SKM-1 (cell line): ENCODE results near the gene WIPF2.
"Not testable (repeated sequence)": the region's sequence is repeated elsewhere in the genome, so short reads cannot be mapped to it uniquely, and the experiment has no call there.

Source experiments
- DNase-seq: peaks from one replicate; lab custom pipeline; 2025; ENCODE audit not compliant: unreplicated experiment; lab: John Stamatoyannopoulos, UW

WIPF2 gene

DNA sequence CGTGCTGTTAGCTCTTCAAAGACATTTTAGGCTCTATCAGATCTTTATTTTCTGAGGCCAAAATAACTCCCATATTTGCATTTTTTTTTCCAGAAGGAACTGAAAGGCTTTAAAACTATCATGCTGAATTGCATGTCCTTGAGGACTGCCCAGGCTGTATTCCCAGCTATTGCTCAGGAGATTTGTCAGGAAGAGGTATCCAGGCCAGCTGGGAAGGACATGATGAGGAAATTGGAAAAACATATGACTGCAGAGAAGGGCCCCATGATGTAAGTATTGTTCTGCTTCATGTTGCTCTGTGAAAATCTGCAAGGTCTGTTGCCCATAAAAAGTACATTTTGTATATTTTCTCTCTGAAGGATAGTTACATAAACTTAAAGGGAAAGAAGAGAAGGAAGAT lies 74.3 kb downstream of the WIPF2 start:
- no peak for DNase-seq

GRCh38 chr17:40295488-40296436 lies 76.7 kb downstream of the WIPF2 start:
- DNase-seq: no peak

DNA sequence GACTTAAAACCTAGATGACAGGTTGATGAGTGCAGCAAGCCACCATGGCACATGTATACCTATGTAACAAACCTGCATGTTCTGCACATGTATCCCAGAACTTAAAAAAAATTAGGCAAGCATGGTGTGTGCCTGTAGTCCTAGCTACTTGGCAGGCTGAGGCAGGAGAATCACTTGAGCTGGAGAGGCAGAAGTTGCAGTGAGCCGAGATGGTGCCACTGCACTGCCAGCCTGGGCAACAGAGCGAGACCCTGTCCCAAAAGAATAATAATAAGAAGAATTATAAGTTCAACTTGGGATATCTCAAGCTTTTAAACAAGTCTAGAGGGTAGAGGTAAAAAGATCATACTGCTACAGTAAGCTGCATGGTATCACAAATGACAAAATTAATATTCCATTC lies 78.4 kb downstream of the WIPF2 start:
- no peak for DNase-seq

DNA sequence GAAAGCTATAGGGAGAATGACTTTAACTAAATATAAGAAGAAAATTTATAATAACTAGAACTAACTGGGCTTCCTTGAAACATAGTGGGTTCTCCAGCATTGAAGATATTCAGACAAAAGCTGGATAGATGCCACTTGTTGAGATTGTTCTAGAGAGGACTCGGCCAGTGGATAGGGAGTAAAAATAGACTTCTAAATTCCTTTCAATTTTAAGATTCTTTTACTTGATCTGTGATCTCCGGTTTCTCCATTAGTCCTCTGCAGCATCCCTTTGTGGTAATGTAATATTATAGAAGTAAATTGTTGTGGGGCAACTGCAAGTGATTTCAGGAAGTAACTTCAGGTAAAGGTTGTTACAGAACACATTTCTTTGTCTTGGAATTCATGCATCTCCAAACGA lies 79.6 kb downstream of the WIPF2 start:
- DNase-seq: no peak

GRCh38 chr17:40299159-40299757 lies 80.2 kb downstream of the WIPF2 start:
- DNase-seq: not testable (repeated sequence)

- no peak for DNase-seq
Observed at GRCh38 chr17:40301315-40301714, 82.2 kb downstream of the WIPF2 start.

- peak; percentile 52 for DNase-seq
Observed at GRCh38 chr17:40303009-40303657, 84.0 kb downstream of the WIPF2 start.

GRCh38 chr17:40303708-40304551 lies 84.8 kb downstream of the WIPF2 start:
- no peak for DNase-seq

DNA sequence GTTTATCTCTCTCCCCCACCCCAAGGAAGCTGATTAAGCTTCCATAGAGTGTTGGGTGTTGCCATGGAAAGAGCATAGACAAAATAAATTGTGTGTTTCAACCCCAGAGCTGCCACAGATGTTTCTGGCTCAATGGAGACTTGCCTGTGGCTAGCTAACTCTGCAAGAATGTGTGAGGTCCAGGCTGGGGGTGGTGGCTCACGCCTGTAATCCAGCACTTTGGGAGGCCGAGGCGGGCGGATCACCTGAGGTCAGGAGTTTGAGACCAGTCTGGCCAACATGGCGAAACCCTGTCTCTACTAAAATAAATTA lies 85.4 kb downstream of the WIPF2 start:
- not testable (repeated sequence) for DNase-seq

DNA sequence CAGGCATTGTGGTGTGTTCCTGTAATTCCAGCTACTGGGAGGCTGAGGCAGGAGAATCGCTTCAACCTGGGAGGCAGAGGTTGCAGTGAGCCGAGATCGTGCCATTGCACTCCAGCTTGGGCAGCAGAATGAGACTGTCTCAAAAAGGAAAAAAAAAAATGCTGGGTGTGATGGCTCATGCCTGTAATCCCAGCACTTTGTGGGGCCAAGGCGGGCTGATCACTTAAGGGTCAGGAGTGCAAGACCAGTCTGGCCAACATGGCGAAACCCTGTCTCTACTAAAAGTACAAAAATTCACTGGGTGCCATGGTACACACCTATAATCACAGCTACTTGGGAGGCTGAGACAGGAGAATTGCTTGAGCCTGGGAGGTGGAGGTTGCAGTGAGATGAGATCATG lies 85.8 kb downstream of the WIPF2 start:
- DNase-seq: not testable (repeated sequence)

GRCh38 chr17:40306395-40306794 lies 87.3 kb downstream of the WIPF2 start:
- DNase-seq: no peak

DNA sequence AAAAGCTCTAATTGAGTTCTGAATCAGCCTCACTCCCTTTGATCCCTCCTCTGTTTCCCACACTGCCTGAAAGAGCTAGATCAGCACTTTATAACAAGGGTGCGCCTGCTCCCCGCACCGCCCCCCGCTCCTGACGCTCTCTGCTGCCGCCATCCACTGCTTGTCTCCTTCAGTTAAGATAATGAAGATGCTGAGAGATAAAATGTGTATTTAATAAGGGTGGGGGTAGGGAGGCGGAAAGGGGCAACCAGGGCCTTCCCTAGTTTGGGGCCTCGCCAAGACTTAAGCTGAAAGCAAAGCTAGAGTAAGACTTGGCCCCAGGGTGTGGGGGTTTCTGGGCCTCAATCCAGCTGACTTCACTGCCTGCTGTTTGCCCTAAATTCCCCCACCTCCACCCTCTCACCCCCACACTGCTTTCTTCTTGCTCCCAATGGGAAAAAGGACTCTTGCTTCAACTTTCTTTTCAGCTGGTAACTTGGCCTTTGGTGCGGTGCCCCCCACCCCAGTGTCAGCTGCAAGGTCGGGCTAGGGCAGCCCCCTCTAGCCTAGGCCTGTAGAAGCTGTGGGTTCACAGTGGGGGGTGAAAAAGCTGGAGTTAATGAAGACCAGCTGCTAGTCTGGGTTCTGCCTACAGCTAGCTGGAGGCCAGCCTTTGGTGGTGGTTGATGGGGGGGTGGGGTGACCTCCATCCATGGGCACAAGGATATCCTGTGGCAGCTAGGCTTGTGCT lies 88.1 kb downstream of the WIPF2 start:
- no peak for DNase-seq

GRCh38 chr17:40307740-40308239 lies 88.7 kb downstream of the WIPF2 start:
- no peak for DNase-seq

DNA sequence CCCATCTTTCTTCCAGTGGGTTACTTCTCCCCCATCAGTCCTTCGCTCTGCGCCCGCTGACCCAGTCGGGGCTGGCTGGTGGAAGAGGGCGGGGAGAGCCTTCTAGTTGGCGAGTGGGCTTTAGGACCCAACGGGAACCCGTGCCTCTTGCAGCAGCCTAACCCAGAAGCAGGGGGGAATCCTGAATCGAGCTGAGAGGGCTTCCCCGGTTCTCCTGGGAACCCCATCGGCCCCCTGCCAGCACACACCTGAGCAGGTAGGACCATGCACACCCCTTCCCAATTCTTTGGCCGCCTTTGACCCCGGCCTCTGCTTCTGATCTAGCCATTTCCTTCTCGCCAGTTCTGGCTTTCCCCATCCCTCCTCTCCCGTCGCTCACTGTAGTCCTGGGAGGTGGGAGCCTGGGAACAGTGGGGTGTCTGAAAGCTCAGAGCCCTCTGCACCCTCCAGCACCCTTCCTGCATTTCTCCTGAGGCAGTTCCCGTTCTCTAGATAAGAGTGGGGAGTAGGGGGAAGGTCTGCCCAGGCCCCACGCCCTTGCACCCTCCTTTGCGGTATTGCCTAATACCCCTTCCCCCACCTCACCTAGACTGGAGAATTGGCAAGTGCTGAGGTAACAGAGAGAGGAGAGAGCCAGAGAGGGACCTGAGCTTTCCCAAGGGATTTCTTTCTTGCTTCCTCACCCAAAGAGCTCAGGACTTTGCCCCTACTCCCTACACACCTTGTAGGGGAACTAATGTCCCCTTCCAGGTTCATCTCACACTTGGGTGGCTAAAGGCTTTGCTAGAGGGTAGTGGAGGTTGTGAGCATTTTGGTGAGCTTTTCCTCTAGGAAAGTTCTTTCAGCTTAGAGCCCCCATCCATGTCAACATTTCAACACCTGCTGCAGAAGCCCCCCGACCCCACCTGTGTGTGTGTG lies 90.2 kb downstream of the WIPF2 start, which contains the start of gene RARA:
Gene RARA (plus strand): TSS at position 150 of the 918 bp plus-strand sequence. CDS start 22,039 bp downstream, outside the sequence.
- DNase-seq: no peak

- DNase-seq: no peak
Observed at GRCh38 chr17:40309949-40310510, 90.9 kb downstream of the WIPF2 start.

GRCh38 chr17:40310882-40311391 lies 91.8 kb downstream of the WIPF2 start:
- no peak for DNase-seq

- DNase-seq: no peak
Observed at GRCh38 chr17:40311575-40311974, 92.5 kb downstream of the WIPF2 start.

GRCh38 chr17:40312131-40312731 lies 93.1 kb downstream of the WIPF2 start:
- DNase-seq: no peak
